Ammon's horn (tissue), 1 donor: ENCODE measurements around the gene TBX20.

Experiments used
- DNase-seq: peaks from one replicate; pipeline ENCODE4 v3.0.0-alpha.2; 2016; ENCODE audit warnings: low spot score

TBX20 gene, protein sequence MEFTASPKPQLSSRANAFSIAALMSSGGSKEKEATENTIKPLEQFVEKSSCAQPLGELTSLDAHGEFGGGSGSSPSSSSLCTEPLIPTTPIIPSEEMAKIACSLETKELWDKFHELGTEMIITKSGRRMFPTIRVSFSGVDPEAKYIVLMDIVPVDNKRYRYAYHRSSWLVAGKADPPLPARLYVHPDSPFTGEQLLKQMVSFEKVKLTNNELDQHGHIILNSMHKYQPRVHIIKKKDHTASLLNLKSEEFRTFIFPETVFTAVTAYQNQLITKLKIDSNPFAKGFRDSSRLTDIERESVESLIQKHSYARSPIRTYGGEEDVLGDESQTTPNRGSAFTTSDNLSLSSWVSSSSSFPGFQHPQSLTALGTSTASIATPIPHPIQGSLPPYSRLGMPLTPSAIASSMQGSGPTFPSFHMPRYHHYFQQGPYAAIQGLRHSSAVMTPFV

GRCh38 chr7:35253710-35254495, at the start of gene TBX20:
TBX20 (minus strand) TSS chr7:35254100; CDS start chr7:35253620, 480 bp downstream.
- DNase-seq: no peak

DNA sequence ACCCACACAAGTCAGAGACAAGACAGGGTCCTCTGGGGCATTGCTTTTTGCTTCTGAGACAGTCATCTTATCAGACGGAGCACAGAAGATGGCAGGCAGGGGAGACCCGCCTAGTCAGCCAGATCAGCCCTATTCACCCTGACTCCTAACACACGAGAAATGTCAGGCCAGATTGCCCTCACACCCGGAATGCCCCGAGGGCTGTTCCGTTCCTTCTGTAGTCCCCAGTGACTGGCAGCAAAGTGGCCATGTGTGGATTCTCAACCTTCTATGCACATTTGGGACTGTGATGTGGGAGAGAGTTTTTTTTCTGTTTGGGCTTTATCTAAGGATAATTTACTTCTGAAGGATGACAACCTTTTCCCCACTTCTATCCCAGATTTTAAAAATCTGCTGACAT, 35.5 kb upstream of the TBX20 start:
- DNase-seq: no peak

DNA sequence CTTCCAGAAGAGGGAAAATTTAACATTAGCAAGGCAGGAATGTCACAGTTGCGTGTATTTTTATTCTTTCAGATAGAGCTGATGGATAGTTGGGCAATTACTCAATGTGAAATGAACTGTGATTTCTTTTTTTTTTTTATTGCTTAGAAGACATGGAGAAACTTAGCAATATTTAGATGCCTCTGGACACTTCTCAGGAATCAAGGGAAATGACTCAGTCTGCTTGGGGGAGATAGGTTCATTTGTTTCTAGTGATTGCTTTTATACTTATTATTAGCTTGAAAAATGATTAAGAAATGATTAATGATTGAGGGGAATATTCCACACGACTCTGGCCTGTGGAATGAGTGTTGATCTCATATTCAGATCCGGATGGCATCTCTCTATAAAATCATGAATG, 33.1 kb upstream of the TBX20 start:
- no peak for DNase-seq

- no peak for DNase-seq
Observed at GRCh38 chr7:35286422-35286821, 32.5 kb upstream of the TBX20 start.

DNA sequence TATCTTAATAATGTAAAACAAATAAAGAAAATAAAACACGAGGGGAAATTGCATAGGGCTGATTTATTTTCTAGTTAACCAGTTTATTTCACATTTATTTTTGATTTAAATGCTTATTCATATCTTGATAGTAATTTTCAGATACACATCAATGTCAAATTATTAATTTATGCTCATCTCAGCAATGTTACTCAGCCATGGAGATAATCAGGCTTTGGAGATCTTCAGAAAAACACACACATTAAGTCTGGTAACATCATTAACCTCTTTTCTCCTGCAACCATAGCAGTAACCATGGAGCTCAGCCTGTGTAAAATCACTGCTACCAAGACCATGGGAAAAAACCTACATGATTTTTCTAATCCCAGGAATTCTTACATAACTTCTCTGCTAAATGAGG, 31.9 kb upstream of the TBX20 start:
- no peak for DNase-seq

GRCh38 chr7:35280902-35281301, 27.0 kb upstream of the TBX20 start:
- DNase-seq: no peak

DNA sequence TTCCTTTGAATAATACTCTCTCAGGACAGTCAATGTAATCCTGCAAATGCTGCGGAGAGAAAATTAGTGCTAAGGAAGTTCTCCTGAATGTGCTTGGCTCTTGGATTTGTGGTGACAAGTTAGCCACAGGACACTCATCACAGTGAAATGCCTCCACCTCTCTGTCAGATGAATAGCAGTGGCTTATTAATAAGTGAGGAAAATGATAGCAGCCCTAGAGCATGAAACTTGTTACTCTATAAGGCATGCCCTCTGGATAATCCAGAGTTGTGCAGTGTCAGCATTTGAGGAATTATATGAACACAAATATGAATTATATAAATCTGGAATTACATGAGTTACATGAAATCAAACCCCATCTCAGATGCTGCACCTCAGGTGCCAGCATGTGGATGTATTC, 23.5 kb upstream of the TBX20 start:
- no peak for DNase-seq

GRCh38 chr7:35272246-35272645, 18.3 kb upstream of the TBX20 start:
- DNase-seq: no peak

- DNase-seq: no peak
Observed at GRCh38 chr7:35268953-35269352, 15.1 kb upstream of the TBX20 start.

- DNase-seq: no peak
Observed at GRCh38 chr7:35267411-35267810, 13.5 kb upstream of the TBX20 start.

- DNase-seq: no peak
Observed at GRCh38 chr7:35263396-35263795, 9.5 kb upstream of the TBX20 start.

- no peak for DNase-seq
Observed at GRCh38 chr7:35261476-35262285, 7.8 kb upstream of the TBX20 start.

GRCh38 chr7:35261041-35261440, 7.1 kb upstream of the TBX20 start:
- no peak for DNase-seq

GRCh38 chr7:35260246-35260645, 6.3 kb upstream of the TBX20 start:
- DNase-seq: no peak

- no peak for DNase-seq
Observed at GRCh38 chr7:35259523-35259908, 5.6 kb upstream of the TBX20 start.

GRCh38 chr7:35258868-35259522, 5.1 kb upstream of the TBX20 start:
- DNase-seq: no peak

- DNase-seq: no peak
Observed at GRCh38 chr7:35258125-35258867, 4.4 kb upstream of the TBX20 start.

- no peak for DNase-seq
Observed at GRCh38 chr7:35257251-35258124, 3.6 kb upstream of the TBX20 start.

GRCh38 chr7:35256256-35257175, 2.6 kb upstream of the TBX20 start:
- DNase-seq: no peak
